RWPE1 (cell line): ENCODE results near the gene ZNF423.

Experiments
- CTCF ChIA-PET: fragments of 350-600 bp; sonication (Branson Sonifier 250); formaldehyde crosslinking; extraction: SDS; loops from one replicate; lab custom pipeline; 2021; lab: Yijun Ruan, JAX
- POLR2A ChIA-PET: fragments of 400-600 bp; formaldehyde crosslinking; extraction: SDS; loops from one replicate; lab custom pipeline; 2020; ENCODE audit warnings: antibody characterized with exemption; ENCODE audit not compliant: low non-redundant PET; lab: Yijun Ruan, JAX
- DNase-seq: peaks from one replicate; pipeline ENCODE4 v3.0.0; 2012; ENCODE audit warnings: low spot score
- H3K27ac ChIP-seq: fragments of 450-650 bp; 2 replicates; pipeline ENCODE4 v1.5.1; 2017
- TF ChIP-seq, protein P1 (sequence below): fragments of 450-650 bp; conservative IDR thresholded peaks from 2 replicates; pipeline ENCODE4 v1.5.1; 2017; ENCODE audit warnings: low read depth, mild to moderate bottlenecking

Gene ZNF423

DNA sequence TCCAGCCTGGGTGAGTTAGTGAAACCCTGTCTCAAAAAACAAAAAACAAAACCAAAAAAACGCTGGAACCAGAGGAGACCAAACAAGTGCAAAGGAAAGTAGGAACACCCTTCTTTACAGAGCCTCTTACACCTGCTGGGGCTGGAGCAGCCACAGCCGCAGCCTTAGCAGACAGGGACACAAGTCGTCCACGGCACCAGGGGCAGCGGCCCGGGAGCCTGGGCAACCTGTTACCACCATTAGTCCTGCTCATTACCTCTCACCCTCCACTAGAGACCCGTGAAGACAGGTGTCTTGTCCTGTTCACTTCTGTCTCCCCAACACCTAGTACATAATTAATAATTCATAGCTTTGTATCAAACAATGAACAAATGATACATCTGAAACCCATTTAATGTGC lies 398.7 kb downstream of the ZNF423 start:
- no peak overlapping the region for H3K27ac ChIP-seq
- POLR2A ChIA-PET: no interaction called here
- no peak for DNase-seq
- TF ChIP-seq, protein P1, sequence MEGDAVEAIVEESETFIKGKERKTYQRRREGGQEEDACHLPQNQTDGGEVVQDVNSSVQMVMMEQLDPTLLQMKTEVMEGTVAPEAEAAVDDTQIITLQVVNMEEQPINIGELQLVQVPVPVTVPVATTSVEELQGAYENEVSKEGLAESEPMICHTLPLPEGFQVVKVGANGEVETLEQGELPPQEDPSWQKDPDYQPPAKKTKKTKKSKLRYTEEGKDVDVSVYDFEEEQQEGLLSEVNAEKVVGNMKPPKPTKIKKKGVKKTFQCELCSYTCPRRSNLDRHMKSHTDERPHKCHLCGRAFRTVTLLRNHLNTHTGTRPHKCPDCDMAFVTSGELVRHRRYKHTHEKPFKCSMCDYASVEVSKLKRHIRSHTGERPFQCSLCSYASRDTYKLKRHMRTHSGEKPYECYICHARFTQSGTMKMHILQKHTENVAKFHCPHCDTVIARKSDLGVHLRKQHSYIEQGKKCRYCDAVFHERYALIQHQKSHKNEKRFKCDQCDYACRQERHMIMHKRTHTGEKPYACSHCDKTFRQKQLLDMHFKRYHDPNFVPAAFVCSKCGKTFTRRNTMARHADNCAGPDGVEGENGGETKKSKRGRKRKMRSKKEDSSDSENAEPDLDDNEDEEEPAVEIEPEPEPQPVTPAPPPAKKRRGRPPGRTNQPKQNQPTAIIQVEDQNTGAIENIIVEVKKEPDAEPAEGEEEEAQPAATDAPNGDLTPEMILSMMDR: no peak
- CTCF ChIA-PET: no interaction called here

DNA sequence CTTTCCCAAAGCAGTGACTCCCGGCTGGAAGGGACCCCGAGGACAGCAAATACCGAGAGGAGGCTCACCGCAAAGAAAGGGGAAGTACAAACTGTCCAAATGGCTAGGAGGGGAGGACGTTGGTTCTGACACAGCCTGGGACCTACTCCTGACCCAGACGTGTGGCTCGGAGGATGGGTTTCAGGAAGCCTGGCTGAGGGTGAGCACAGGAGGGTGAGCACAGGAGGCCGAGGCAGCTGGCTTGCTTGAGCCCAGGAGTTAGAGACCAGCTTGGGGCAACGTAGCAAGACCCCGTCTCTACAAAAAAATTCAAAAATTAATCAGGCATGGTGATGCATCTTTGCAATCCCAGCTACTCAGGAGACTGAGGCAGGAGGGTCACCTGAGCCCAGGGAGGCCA lies 399.1 kb downstream of the ZNF423 start:
- H3K27ac ChIP-seq: no peak overlapping the region
- DNase-seq: no peak
- ChIA-PET CTCF (no interaction called here), POLR2A (no interaction called here)
- TF ChIP-seq, protein P1: no peak

DNA sequence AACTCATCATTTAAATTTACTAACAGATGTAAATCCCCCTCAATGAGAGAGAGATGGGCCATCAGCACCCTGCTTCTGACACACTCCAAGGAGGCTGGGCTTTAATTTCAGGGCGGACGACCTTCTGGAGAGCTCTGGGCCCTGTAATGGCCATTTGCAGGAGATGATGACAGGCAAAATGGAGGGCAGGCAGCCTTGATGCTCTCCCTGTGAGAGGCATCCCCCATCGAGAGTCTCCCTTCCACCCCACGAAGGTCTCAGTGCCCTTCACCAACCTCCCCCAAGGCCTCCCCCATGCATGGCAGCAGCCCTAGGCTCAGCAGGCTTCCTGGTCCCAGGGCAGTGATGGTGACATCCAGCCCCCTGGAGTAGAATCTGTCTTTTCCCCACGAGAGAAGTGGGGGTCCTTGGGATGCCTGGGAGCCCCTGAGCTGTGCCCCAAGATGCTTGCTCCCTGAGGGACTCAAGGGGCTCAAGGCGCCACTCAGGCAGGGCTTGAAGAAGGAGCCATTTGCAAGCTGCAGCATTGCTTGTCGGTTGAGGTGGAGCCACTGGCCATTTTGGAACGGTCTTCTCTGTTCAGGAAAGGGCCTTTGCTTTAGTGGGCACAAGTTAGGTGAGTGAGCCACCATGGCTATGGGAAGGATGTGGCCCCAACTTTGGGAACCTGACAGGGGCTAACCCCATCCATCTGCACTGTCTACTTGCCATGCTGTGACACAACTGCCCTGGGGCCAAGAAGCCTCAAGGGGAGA lies 399.7 kb downstream of the ZNF423 start:
- POLR2A ChIA-PET: no interaction called here
- DNase-seq: no peak
- CTCF ChIA-PET: interaction anchor here (0.6 kb wide), 1 partner anchor 16 kb away, joined by 3 read pairs; no protein-coding TSS in a partner anchor
- H3K27ac ChIP-seq: no peak overlapping the region
- TF ChIP-seq, protein P1: no peak

DNA sequence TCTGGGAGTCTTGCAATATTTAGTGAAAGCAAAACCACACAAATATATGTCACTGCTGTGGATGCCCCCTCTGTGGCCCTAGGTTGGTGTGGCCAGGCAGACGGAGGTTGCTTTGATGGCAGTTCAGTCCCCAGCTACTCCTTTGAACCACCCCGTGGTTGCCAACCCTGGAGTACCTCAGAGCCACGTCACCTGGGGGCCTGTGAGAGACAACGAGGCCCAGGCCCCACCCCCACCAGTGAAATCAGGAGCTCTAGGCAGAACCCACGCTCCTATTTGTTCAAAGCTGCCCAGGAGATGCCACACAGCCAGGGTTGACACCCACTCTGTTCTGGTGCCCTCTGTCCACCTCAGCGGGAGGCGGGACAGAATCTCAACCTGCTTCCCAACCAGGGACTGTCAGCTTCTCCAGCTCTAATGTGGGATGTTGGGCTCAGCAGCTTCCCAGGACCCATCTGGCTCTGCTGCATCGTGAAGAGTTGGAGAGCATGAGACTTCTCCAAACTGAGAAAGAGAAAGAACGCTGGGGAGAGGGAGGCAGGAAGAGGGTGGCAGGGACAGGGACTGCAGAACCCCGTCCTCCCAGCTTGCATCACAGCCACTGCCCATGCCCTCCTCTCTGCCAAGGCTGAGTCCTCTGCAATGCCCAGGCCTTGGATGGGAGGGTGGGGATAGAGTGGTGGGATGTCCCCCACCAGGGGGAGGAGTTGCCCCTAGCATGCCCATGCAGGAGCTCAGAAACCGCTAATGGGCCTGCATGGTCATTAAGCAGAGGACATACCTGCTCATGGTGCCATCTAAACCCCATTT lies 400.5 kb downstream of the ZNF423 start:
- no peak overlapping the region for H3K27ac ChIP-seq
- POLR2A ChIA-PET: no interaction called here
- no peak for DNase-seq
- CTCF ChIA-PET: interaction anchor here (0.6 kb wide), 1 partner anchor 17 kb away, joined by 3 read pairs; no protein-coding TSS in a partner anchor
- TF ChIP-seq, protein P1: no peak

DNA sequence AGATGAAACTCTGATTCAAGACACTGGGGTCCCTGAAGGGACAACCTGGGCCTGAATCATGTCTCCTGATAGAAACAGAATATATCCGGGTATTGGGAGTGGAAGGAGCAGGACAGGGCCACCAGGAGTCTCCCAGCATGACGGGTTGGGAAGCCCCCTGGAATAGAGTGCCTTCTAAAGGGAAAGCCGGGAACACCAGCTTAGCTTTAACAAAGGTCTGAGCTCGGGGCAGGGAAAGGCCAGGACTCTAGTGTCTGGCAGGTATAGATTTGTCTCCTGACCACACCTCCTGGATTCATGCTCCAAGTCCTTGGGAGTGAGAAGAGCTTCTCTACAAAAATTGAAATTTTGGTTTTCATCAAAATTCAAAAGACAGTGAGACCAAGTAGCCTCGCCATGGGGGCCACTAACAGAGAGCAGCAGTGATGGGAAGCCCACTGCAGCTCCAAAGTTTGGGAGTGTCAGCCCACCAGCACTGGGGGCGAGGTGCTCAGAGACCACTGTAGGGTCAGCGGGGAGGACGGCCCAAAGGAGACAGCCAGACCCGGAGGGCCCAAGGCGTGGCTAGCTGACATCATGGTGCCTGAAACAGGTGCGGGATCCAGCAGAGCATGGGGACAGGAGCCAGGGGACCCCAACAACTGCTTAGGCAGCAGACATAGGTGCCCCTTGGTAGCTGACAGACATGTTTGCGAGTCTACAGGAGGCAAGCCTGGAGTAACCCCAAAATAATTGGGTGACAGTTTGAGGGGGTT lies 401.3 kb downstream of the ZNF423 start:
- no peak for DNase-seq
- no peak overlapping the region for H3K27ac ChIP-seq
- ChIA-PET POLR2A (interaction anchor here (0.6 kb wide), 1 partner anchor 558 kb away, joined by 3 read pairs; no protein-coding TSS in a partner anchor), CTCF (no interaction called here)
- TF ChIP-seq, protein P1: no peak

DNA sequence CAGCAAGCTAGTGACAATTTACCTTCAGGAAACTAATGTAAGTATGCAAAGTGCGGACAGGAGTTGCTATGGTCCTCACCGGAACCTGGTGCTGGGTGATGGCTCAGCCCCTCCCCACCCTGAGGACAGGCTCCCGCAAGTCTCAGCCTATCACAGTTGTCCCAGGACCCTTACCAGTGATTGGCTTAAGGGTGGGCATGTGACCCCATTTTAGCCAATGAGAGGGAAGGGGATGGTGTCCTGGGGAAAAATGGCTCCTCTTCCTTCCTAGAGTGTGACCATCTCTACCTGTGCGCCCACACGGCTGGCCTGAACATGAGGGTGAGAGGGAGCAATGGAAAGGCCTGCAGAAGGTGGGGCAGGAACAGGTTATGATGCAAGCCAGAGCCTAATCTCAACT lies 401.9 kb downstream of the ZNF423 start:
- ChIA-PET CTCF (no interaction called here), POLR2A (interaction anchor here (0.6 kb wide), 1 partner anchor 559 kb away, joined by 3 read pairs; no protein-coding TSS in a partner anchor)
- no peak overlapping the region for H3K27ac ChIP-seq
- DNase-seq: no peak
- TF ChIP-seq, protein P1: no peak
